ENCODE measurements around the gene DOCK2.
A peak's percentile ranks its signal among the peaks of the same experiment; 100 is the strongest.

Gene DOCK2

GRCh38 chr5:169993485-169993790, 356.4 kb downstream of the DOCK2 start:
- no peak for DNase-seq (ENCODE audit: extremely low read depth, low read depth)
- H3K4me3 ChIP-seq (replicated peaks; ENCODE audit: low read depth, low read length): no peak overlapping the region
- TF ChIP-seq CTCF (IDR thresholded peaks at IDR 0.05; ENCODE audit: low read depth, low read length, missing control alignments): no peak

- H3K4me3 ChIP-seq (replicated peaks; ENCODE audit: low read depth, low read length): no peak overlapping the region
- TF ChIP-seq CTCF (IDR thresholded peaks at IDR 0.05; ENCODE audit: low read depth, low read length, missing control alignments): no peak
- no peak for DNase-seq (ENCODE audit: extremely low read depth, low read depth)
These were observed 360.7 kb downstream of the DOCK2 start for GRCh38 chr5:169997798-169998197.

GRCh38 chr5:169999621-170000020, 362.5 kb downstream of the DOCK2 start:
- no peak overlapping the region for H3K4me3 ChIP-seq (replicated peaks; ENCODE audit: low read depth, low read length)
- no peak for DNase-seq (ENCODE audit: extremely low read depth, low read depth)
- no peak for TF ChIP-seq CTCF (IDR thresholded peaks at IDR 0.05; ENCODE audit: low read depth, low read length, missing control alignments)

GRCh38 chr5:170000155-170000554, 363.1 kb downstream of the DOCK2 start:
- DNase-seq (ENCODE audit: extremely low read depth, low read depth): no peak
- H3K4me3 ChIP-seq (replicated peaks; ENCODE audit: low read depth, low read length): no peak overlapping the region
- TF ChIP-seq CTCF (IDR thresholded peaks at IDR 0.05; ENCODE audit: low read depth, low read length, missing control alignments): no peak

- H3K4me3 ChIP-seq (replicated peaks; ENCODE audit: low read depth, low read length): no peak overlapping the region
- peak; percentile 4 for DNase-seq (ENCODE audit: extremely low read depth, low read depth)
- no peak for TF ChIP-seq CTCF (IDR thresholded peaks at IDR 0.05; ENCODE audit: low read depth, low read length, missing control alignments)
These were observed 368.9 kb downstream of the DOCK2 start for GRCh38 chr5:170006021-170006420.

- no peak for DNase-seq (ENCODE audit: extremely low read depth, low read depth)
- no peak for TF ChIP-seq CTCF (IDR thresholded peaks at IDR 0.05; ENCODE audit: low read depth, low read length, missing control alignments)
- H3K4me3 ChIP-seq (replicated peaks; ENCODE audit: low read depth, low read length): no peak overlapping the region
These were observed 371.3 kb downstream of the DOCK2 start for GRCh38 chr5:170008376-170008775.

GRCh38 chr5:170010595-170010994, 373.5 kb downstream of the DOCK2 start:
- TF ChIP-seq CTCF (IDR thresholded peaks at IDR 0.05; ENCODE audit: low read depth, low read length, missing control alignments): no peak

More at GRCh38 chr5:170010595-170010994, 373.5 kb downstream of the DOCK2 start:
- H3K4me3 ChIP-seq (replicated peaks; ENCODE audit: low read depth, low read length): no peak overlapping the region
- no peak for DNase-seq (ENCODE audit: extremely low read depth, low read depth)

Measured in HFF-Myc (cell line).